HG03139 (cell line): ENCODE results near the gene ACOT4.
"Not testable (repeated sequence)": the region's sequence is repeated elsewhere in the genome, so short reads cannot be mapped to it uniquely, and the experiment has no call there.

ENCODE experiments used
- ATAC-seq: cut with Tn5 transposase; IDR thresholded peaks from one replicate; pipeline ENCODE4 v1.9.1; 2021; ENCODE audit not compliant: unreplicated experiment

Gene ACOT4

GRCh38 chr14:73630009-73630780 lies 38.5 kb downstream of the ACOT4 start:
- no peak for ATAC-seq

GRCh38 chr14:73633116-73634010 lies 41.7 kb downstream of the ACOT4 start:
- no peak for ATAC-seq

GRCh38 chr14:73634011-73634833 lies 42.5 kb downstream of the ACOT4 start:
- ATAC-seq: no peak

GRCh38 chr14:73636355-73636754 lies 44.7 kb downstream of the ACOT4 start:
- not testable (repeated sequence) for ATAC-seq

GRCh38 chr14:73637830-73638229 lies 46.2 kb downstream of the ACOT4 start:
- no peak for ATAC-seq

- no peak for ATAC-seq
Measured at GRCh38 chr14:73640796-73641365, 49.2 kb downstream of the ACOT4 start.

- ATAC-seq: peak; percentile 95
Measured at GRCh38 chr14:73644531-73645247, 53.0 kb downstream of the ACOT4 start, which contains the start of gene DNAL1. Gene DNAL1, plus strand, starts transcription at chr14:73644986. Its CDS starts 54 bp downstream, at chr14:73645040.

GRCh38 chr14:73645248-73645610 lies 53.6 kb downstream of the ACOT4 start:
- no peak for ATAC-seq
